Upper lobe of left lung (tissue), 6 donors: ENCODE data around the gene ATM. TPM values are rescaled to one million over a fixed set of nuclear protein-coding genes. Genes with fewer than 3 reads are reported as not detected.

ENCODE experiments used
- ATAC-seq, 2 donors: fragments of 200-7000 bp; cut with Tn5 transposase; one replicate each; pipeline ENCODE4 v1.9.1; 2022; ENCODE audit warnings: mild to moderate bottlenecking in 2 of 2, moderate library complexity in 2 of 2; ENCODE audit not compliant: low FRiP score in 2 of 2
- DNase-seq, 2 donors: peaks; one replicate each; pipeline ENCODE4 v3.0.0-alpha.2; 2019 to 2020
- H3K27ac ChIP-seq, 4 donors: fragments of 200-600 bp; sonication (generic); one replicate each; pipeline ENCODE4 v1.5.1; 2016 to 2019
- H3K27me3 ChIP-seq, 4 donors: fragments of 200-600 bp; sonication (generic); one replicate each; pipeline ENCODE4 v1.5.1; 2017 to 2019
- H3K36me3 ChIP-seq, 4 donors: fragments of 200-600 bp; sonication (generic); one replicate each; pipeline ENCODE4 v1.5.1; 2016 to 2019
- H3K4me1 ChIP-seq, 4 donors: fragments of 200-600 bp; sonication (generic); one replicate each; pipeline ENCODE4 v1.5.1; 2018 to 2019
- H3K4me3 ChIP-seq, 4 donors: fragments of 200-600 bp; sonication (generic); one replicate each; pipeline ENCODE4 v1.5.1; 2017 to 2019; ENCODE audit warnings: mild to moderate bottlenecking in 2 of 4, moderate library complexity in 1 of 4
- H3K9me3 ChIP-seq, 4 donors: fragments of 200-600 bp; sonication (generic); one replicate each; pipeline ENCODE4 v1.5.1; 2018 to 2019
- CTCF ChIP-seq, 6 experiments: fragments of 450-650 bp in 4 of 6; fragments of 200-600 bp in 2 of 6; sonication (generic) in 2 of 6; IDR thresholded peaks; one replicate each; pipeline ENCODE4 v1.5.1; 2016 to 2019; ENCODE audit warnings: antibody characterized with exemption in 6 of 6
- EP300 ChIP-seq, 4 donors: sonication (generic); formaldehyde crosslinking; IDR thresholded peaks; one replicate each; pipeline ENCODE4 v1.5.1; 2017; ENCODE audit warnings: antibody characterized with exemption in 4 of 4, control low read depth in 2 of 4
- POLR2A ChIP-seq, 4 donors: fragments of 450-650 bp; IDR thresholded peaks; one replicate each; pipeline ENCODE4 v1.5.1; 2016 to 2017; ENCODE audit warnings: antibody characterized with exemption in 4 of 4, mild to moderate bottlenecking in 2 of 4
- POLR2AphosphoS5 ChIP-seq, 2 donors: sonication (generic); formaldehyde crosslinking; IDR thresholded peaks; one replicate each; pipeline ENCODE4 v1.5.1; 2017; ENCODE audit warnings: antibody characterized with exemption in 2 of 2
- WGBS, 2 donors: methylation state at CpG; one replicate each; pipeline ENCODE4 v1.1.5; 2017 to 2018; 5-methylcytosine and 5-hydroxymethylcytosine counted together
- total RNA-seq, 6 donors: library from RNA; depleted of rRNA in 4 of 6; stranded (reverse); fragments of >200 nt in 4 of 6; gene quantifications; one replicate each; pipeline versions ENCODE4 v1.1.0 to v1.2.1, GENCODE V29; 2016 to 2021
- donor health status: DM: no; HTN: no; CAD: no; lungs with moderate emphysema.
- donor health status: DM: no; HTN: yes; CAD: no; lungs with severe emphysema.

ATM gene
- total RNA-seq, 6 donors from 2014 or later = 37.9 to 248 (median 62.6) TPM

- Histone ChIP-seq H3K27me3 (no peaks in the 10 kb centered on the region), H3K36me3 (peaks cover 3 to 43% (median 17%) of the 10 kb centered on the region in 4 donors), H3K4me1 (peaks cover 14 to 28% (median 22%) of the 10 kb centered on the region in 4 donors), H3K27ac (peak overlapping the region in 1 of 4 donors; percentile 23), H3K9me3 (no peaks in the 10 kb centered on the region), H3K4me3 (no peak overlapping the region)
- DNase-seq (no peak), ATAC-seq (no peak)
- TF ChIP-seq CTCF (IDR thresholded peaks at IDR 0.05) = no peak
- no peak for TF ChIP-seq EP300 (IDR thresholded peaks at IDR 0.05)
- 58 to 65% methylated on average over 2 of the region's 2 CpGs for WGBS, 2 donors
Observed at GRCh38 chr11:108228251-108228650, 5.4 kb downstream of the ATM start.

- no peak for ATAC-seq
- Histone ChIP-seq H3K4me1 (peaks cover 6 to 17% (median 14%) of the 10 kb centered on the region in 4 donors), H3K27me3 (no peaks in the 10 kb centered on the region), H3K27ac (no peak overlapping the region), H3K4me3 (no peak overlapping the region), H3K9me3 (no peaks in the 10 kb centered on the region), H3K36me3 (peaks cover 3 to 52% (median 18%) of the 10 kb centered on the region in 4 donors)
- DNase-seq = no peak
- WGBS, 2 donors = 88 to 94% methylated on average over 2 of the region's 2 CpGs
- TF ChIP-seq CTCF (IDR thresholded peaks at IDR 0.05) = no peak
- TF ChIP-seq POLR2AphosphoS5 (IDR thresholded peaks at IDR 0.05) = no peak
- no peak for TF ChIP-seq EP300 (IDR thresholded peaks at IDR 0.05)
- no peak for TF ChIP-seq POLR2A (IDR thresholded peaks at IDR 0.05)
Observed at GRCh38 chr11:108233277-108233945, 10.5 kb downstream of the ATM start.

GRCh38 chr11:108235192-108235591, 12.3 kb downstream of the ATM start:
- DNase-seq = no peak
- no peak for ATAC-seq
- WGBS, 2 donors = 91 to 100% methylated on average over 1 of the region's 1 CpG
- Histone ChIP-seq H3K4me1 (peaks cover 6 to 17% (median 14%) of the 10 kb centered on the region in 4 donors), H3K27me3 (no peaks in the 10 kb centered on the region), H3K4me3 (no peak overlapping the region), H3K27ac (no peak overlapping the region), H3K36me3 (peaks cover 3 to 48% (median 12%) of the 10 kb centered on the region in 4 donors), H3K9me3 (no peaks in the 10 kb centered on the region)
- TF ChIP-seq EP300 (IDR thresholded peaks at IDR 0.05) (no peak), CTCF (IDR thresholded peaks at IDR 0.05) (no peak), POLR2A (IDR thresholded peaks at IDR 0.05) (no peak), POLR2AphosphoS5 (IDR thresholded peaks at IDR 0.05) (no peak)

- Histone ChIP-seq H3K4me3 (no peak overlapping the region), H3K9me3 (no peaks in the 10 kb centered on the region), H3K36me3 (peaks cover 0 to 46% (median 10%) of the 10 kb centered on the region in 4 donors), H3K27me3 (no peaks in the 10 kb centered on the region), H3K4me1 (peaks cover 6 to 17% (median 14%) of the 10 kb centered on the region in 4 donors), H3K27ac (peak overlapping the region; percentile 62 to 82 (median 70))
- DNase-seq (no peak), ATAC-seq (no peak)
- TF ChIP-seq POLR2AphosphoS5 (IDR thresholded peaks at IDR 0.05) = no peak
- no peak for TF ChIP-seq EP300 (IDR thresholded peaks at IDR 0.05)
- no peak for TF ChIP-seq POLR2A (IDR thresholded peaks at IDR 0.05)
- TF ChIP-seq CTCF (IDR thresholded peaks at IDR 0.05) = no peak
- WGBS, 2 donors = 95 to 96% methylated on average over 2 of the region's 2 CpGs
Observed at GRCh38 chr11:108235633-108236032, 12.8 kb downstream of the ATM start.

GRCh38 chr11:108237058-108237481, 14.2 kb downstream of the ATM start:
- TF ChIP-seq EP300 (IDR thresholded peaks at IDR 0.05) (no peak), POLR2AphosphoS5 (IDR thresholded peaks at IDR 0.05) (no peak), CTCF (IDR thresholded peaks at IDR 0.05) (no peak), POLR2A (IDR thresholded peaks at IDR 0.05) (no peak)
- peaks cover 6 to 17% (median 14%) of the 10 kb centered on the region in 4 donors for H3K4me1 ChIP-seq
- ATAC-seq (no peak), DNase-seq (no peak)
- WGBS, 2 donors = 85 to 96% methylated on average over 1 of the region's 1 CpG
- no peaks in the 10 kb centered on the region for H3K9me3 ChIP-seq
- peaks cover 0 to 33% (median 5%) of the 10 kb centered on the region in 4 donors for H3K36me3 ChIP-seq
- H3K4me3 ChIP-seq = no peak overlapping the region
- H3K27me3 ChIP-seq = no peaks in the 10 kb centered on the region
- peak overlapping the region in 3 of 4 donors; percentile 45 to 82 (median 75) for H3K27ac ChIP-seq
